Keratinocyte (primary cell): ENCODE data around the gene SLC38A4. TPM values are rescaled to one million over a fixed set of nuclear protein-coding genes. Genes with fewer than 3 reads are reported as not detected.

Experiments
- DNase-seq: peaks from one replicate; pipeline ENCODE4 v3.0.0-alpha.2; 2011; ENCODE audit warnings: low read depth, missing footprints, low spot score
- FAIRE-seq: peaks from 2 replicates; lab custom pipeline; 2011; peaks lifted over from hg19 to GRCh38; lab: Jason Lieb, UNC
- H2AFZ ChIP-seq: 2 replicates; pipeline ENCODE4 v1.6.0; 2012; ENCODE audit warnings: low read length, control low read depth, inconsistent platforms; ENCODE audit not compliant: control insufficient read depth
- H3K27ac ChIP-seq: 2 replicates; pipeline ENCODE4 v1.5.1; 2011; ENCODE audit warnings: low read length; ENCODE audit not compliant: control insufficient read depth, insufficient read depth
- H3K27me3 ChIP-seq: 3 replicates; pipeline ENCODE4 v1.6.0; 2011; ENCODE audit warnings: low read length; ENCODE audit not compliant: control insufficient read depth, insufficient read depth; ENCODE audit errors: extremely low read depth
- H3K36me3 ChIP-seq, 2 experiments: 2 replicates in 1 of 2; 3 replicates in 1 of 2; pipeline ENCODE4 v1.5.1; 2011; ENCODE audit warnings: low read length in 2 of 2, mild to moderate bottlenecking in 1 of 2; ENCODE audit not compliant: control insufficient read depth in 2 of 2, insufficient read depth in 2 of 2; ENCODE audit errors: extremely low read depth in 1 of 2
- H3K4me1 ChIP-seq: 3 replicates; pipeline ENCODE4 v1.5.1; 2011; ENCODE audit warnings: low read length; ENCODE audit not compliant: control insufficient read depth, insufficient read depth; ENCODE audit errors: extremely low read depth
- H3K4me2 ChIP-seq: 3 replicates; pipeline ENCODE4 v1.6.0; 2011; ENCODE audit warnings: low read depth, low read length; ENCODE audit not compliant: control insufficient read depth, insufficient read depth; ENCODE audit errors: extremely low read depth
- H3K4me3 ChIP-seq, 3 experiments: fragments of 200-600 bp in 1 of 3; sonication (generic) in 1 of 3; 2 replicates in 2 of 3; 3 replicates in 1 of 3; pipeline ENCODE4 v1.5.1; 2011 to 2016; ENCODE audit warnings: low read length in 3 of 3, mild to moderate bottlenecking in 3 of 3, control low read depth in 2 of 3, inconsistent platforms in 1 of 3, low read depth in 1 of 3, mixed read lengths in 1 of 3, mixed run types in 1 of 3, moderate library complexity in 1 of 3; ENCODE audit not compliant: control insufficient read depth in 2 of 3, insufficient read depth in 2 of 3; ENCODE audit errors: extremely low read depth in 1 of 3
- H3K79me2 ChIP-seq: 2 replicates; pipeline ENCODE4 v1.6.0; 2012; ENCODE audit warnings: low read length; ENCODE audit not compliant: control insufficient read depth, insufficient read depth
- H3K9ac ChIP-seq: 3 replicates; pipeline ENCODE4 v1.6.0; 2011; ENCODE audit warnings: low read length; ENCODE audit not compliant: control insufficient read depth, insufficient read depth; ENCODE audit errors: extremely low read depth
- H3K9me1 ChIP-seq: 3 replicates; pipeline ENCODE4 v1.6.0; 2011; ENCODE audit warnings: low read length; ENCODE audit not compliant: control insufficient read depth, insufficient read depth; ENCODE audit errors: extremely low read depth
- H3K9me3 ChIP-seq: 2 replicates; pipeline ENCODE4 v1.5.1; 2012; ENCODE audit warnings: low read depth, low read length; ENCODE audit not compliant: control insufficient read depth
- H4K20me1 ChIP-seq: 3 replicates; pipeline ENCODE4 v1.6.0; 2011; ENCODE audit warnings: low read length; ENCODE audit not compliant: control insufficient read depth, insufficient read depth; ENCODE audit errors: extremely low read depth
- CTCF ChIP-seq, 3 experiments: IDR thresholded peaks in 1 of 3; conservative IDR thresholded peaks in 1 of 3; optimal IDR thresholded peaks in 1 of 3; 2 replicates in 2 of 3; 3 replicates in 1 of 3; pipeline versions ENCODE3 to v1.5.1; 2011; ENCODE audit warnings: low read length in 3 of 3, mild to moderate bottlenecking in 3 of 3, moderate library complexity in 2 of 3, control low read depth in 1 of 3, inconsistent platforms in 1 of 3; ENCODE audit not compliant: insufficient read depth in 2 of 3; ENCODE audit errors: extremely low read depth in 1 of 3
- EZH2 ChIP-seq: IDR thresholded peaks from one replicate; pipeline ENCODE4 v1.6.1; 2012; ENCODE audit warnings: inconsistent platforms, mild to moderate bottlenecking, low read length, moderate library complexity
- dilution Hi-C: fragments of 300-500 bp; cut with MboI; formaldehyde crosslinking; loops from one replicate; pipeline ENCODE4 v1.7.0; 2020; ENCODE audit warnings: low sequenced_read_pairs; ENCODE audit not compliant: extremely low pct_ligation_motif_present
- polyA plus RNA-seq, 5 experiments: library from polyadenylated mRNA; depleted of rRNA in 3 of 5; stranded (reverse) in 3 of 5; stranded (forward) in 1 of 5; unstranded in 1 of 5; fragments of >200 nt; gene quantifications; 1 replicate in 1 of 5; 2 replicates in 3 of 5; 3 replicates in 1 of 5; pipeline versions ENCODE4 v1.2.1 to v1.2.3, GENCODE V29; 2011 to 2012; ENCODE audit warnings: missing spikeins in 2 of 5, low read depth in 1 of 5, low replicate concordance in 1 of 5

Gene SLC38A4
- polyA plus RNA-seq, 1 donor (not counting 4 experiments of a cell fraction or from before 2014, with no cell fraction given), result 0.37 TPM

- TF ChIP-seq EZH2, result no peak
- TF ChIP-seq CTCF (optimal IDR thresholded peaks at IDR 0.05 in 1 of 3, IDR thresholded peaks at IDR 0.05 in 1 of 3, conservative IDR thresholded peaks at IDR 0.05 in 1 of 3; ENCODE audit: extremely low read depth in 1 of 3, insufficient read depth in 2 of 3, low read length in 3 of 3), result no peak
- no peak overlapping the region for H2AFZ ChIP-seq
- no peak overlapping the region for H3K4me2 ChIP-seq
- no peaks in the 10 kb centered on the region for H3K27me3 ChIP-seq
- no peak overlapping the region for H3K9ac ChIP-seq
- DNase-seq, result no peak
- dilution Hi-C loops, result no loop called here
- no peak overlapping the region for H3K27ac ChIP-seq
- no peaks in the 10 kb centered on the region for H3K79me2 ChIP-seq
- H4K20me1 ChIP-seq, result no peaks in the 10 kb centered on the region
- H3K9me1 ChIP-seq, result no peaks in the 10 kb centered on the region
- no peak for FAIRE-seq
- H3K9me3 ChIP-seq, result no peaks in the 10 kb centered on the region
- H3K4me1 ChIP-seq, result no peaks in the 10 kb centered on the region
- H3K4me3 ChIP-seq, result no peak overlapping the region
- no peaks in the 10 kb centered on the region for H3K36me3 ChIP-seq
These were observed 39.5 kb upstream of the SLC38A4 start for GRCh38 chr12:46865311-46865710.

- Histone ChIP-seq H3K9me1 (no peaks in the 10 kb centered on the region), H3K27ac (no peak overlapping the region), H3K4me1 (no peaks in the 10 kb centered on the region), H3K4me3 (no peak overlapping the region), H3K27me3 (no peaks in the 10 kb centered on the region), H3K9me3 (peaks cover 2% of the 10 kb centered on the region), H3K79me2 (no peaks in the 10 kb centered on the region), H2AFZ (no peak overlapping the region), H3K36me3 (no peaks in the 10 kb centered on the region), H3K4me2 (no peak overlapping the region), H3K9ac (no peak overlapping the region), H4K20me1 (no peaks in the 10 kb centered on the region)
- TF ChIP-seq EZH2 (no peak), CTCF (optimal IDR thresholded peaks at IDR 0.05 in 1 of 3, IDR thresholded peaks at IDR 0.05 in 1 of 3, conservative IDR thresholded peaks at IDR 0.05 in 1 of 3; ENCODE audit: extremely low read depth in 1 of 3, insufficient read depth in 2 of 3, low read length in 3 of 3) (no peak)
- DNase-seq (no peak), FAIRE-seq (no peak)
- dilution Hi-C loops, result no loop called here
These were observed 32.6 kb upstream of the SLC38A4 start for GRCh38 chr12:46858368-46858767.
